Calu3 (cell line): ENCODE measurements around the gene ARIH2. TPM values are rescaled to one million over a fixed set of nuclear protein-coding genes. Genes with fewer than 3 reads are reported as not detected.

Experiments
- BruUV-seq: library from RNA; stranded (reverse); fragments of 400-500 nt; replicated peaks from 2 replicates; lab custom pipeline; 2021; lab: Mats Ljungman, UMichigan
- CTCF ChIA-PET: fragments of 300-600 bp; sonication (Branson Sonifier 250); formaldehyde crosslinking; loops from one replicate; lab custom pipeline; 2022; ENCODE audit warnings: antibody characterized with exemption; lab: Charles Lee
- DNase-seq: peaks from one replicate; pipeline ENCODE4 v3.0.0; 2022
- H3K27ac Mint-ChIP-seq: one replicate; pipeline ENCODE4 v1.8.0; 2022; ENCODE audit warnings: mixed read lengths; ENCODE audit not compliant: unreplicated experiment
- H3K27me3 Mint-ChIP-seq: one replicate; pipeline ENCODE4 v1.8.0; 2022; ENCODE audit warnings: mixed read lengths; ENCODE audit not compliant: unreplicated experiment
- H3K36me3 Mint-ChIP-seq: one replicate; pipeline ENCODE4 v1.8.0; 2022; ENCODE audit warnings: mild to moderate bottlenecking, moderate library complexity, mixed read lengths; ENCODE audit not compliant: insufficient read depth, unreplicated experiment
- H3K4me1 Mint-ChIP-seq: one replicate; pipeline ENCODE4 v1.8.0; 2022; ENCODE audit warnings: mild to moderate bottlenecking, low read depth, mixed read lengths; ENCODE audit not compliant: unreplicated experiment
- H3K4me3 Mint-ChIP-seq: one replicate; pipeline ENCODE4 v1.8.0; 2022; ENCODE audit warnings: mild to moderate bottlenecking, low read depth, moderate library complexity, mixed read lengths; ENCODE audit not compliant: unreplicated experiment
- H3K9me3 Mint-ChIP-seq: one replicate; pipeline ENCODE4 v1.8.0; 2022; ENCODE audit warnings: low read depth, mixed read lengths; ENCODE audit not compliant: unreplicated experiment
- intact Hi-C: fragments of 100-400 bp; cut with micrococcal nuclease; formaldehyde crosslinking; loops from one replicate; pipeline ENCODE4 v1.10.0; 2022; ENCODE audit not compliant: unreplicated experiment
- total RNA-seq: library from RNA; stranded (reverse); gene quantifications from 2 replicates; pipeline ENCODE4 v1.2.3, GENCODE V29; 2022
- TF ChIP-seq, protein P1 (sequence below): fragments of 200-600 bp; IDR thresholded peaks from one replicate; pipeline ENCODE4 v1.8.0; 2022; ENCODE audit warnings: antibody characterized with exemption; ENCODE audit not compliant: unreplicated experiment

The ARIH2 gene
- total RNA-seq, 1 experiment from 2014 or later, result 109 TPM

DNA sequence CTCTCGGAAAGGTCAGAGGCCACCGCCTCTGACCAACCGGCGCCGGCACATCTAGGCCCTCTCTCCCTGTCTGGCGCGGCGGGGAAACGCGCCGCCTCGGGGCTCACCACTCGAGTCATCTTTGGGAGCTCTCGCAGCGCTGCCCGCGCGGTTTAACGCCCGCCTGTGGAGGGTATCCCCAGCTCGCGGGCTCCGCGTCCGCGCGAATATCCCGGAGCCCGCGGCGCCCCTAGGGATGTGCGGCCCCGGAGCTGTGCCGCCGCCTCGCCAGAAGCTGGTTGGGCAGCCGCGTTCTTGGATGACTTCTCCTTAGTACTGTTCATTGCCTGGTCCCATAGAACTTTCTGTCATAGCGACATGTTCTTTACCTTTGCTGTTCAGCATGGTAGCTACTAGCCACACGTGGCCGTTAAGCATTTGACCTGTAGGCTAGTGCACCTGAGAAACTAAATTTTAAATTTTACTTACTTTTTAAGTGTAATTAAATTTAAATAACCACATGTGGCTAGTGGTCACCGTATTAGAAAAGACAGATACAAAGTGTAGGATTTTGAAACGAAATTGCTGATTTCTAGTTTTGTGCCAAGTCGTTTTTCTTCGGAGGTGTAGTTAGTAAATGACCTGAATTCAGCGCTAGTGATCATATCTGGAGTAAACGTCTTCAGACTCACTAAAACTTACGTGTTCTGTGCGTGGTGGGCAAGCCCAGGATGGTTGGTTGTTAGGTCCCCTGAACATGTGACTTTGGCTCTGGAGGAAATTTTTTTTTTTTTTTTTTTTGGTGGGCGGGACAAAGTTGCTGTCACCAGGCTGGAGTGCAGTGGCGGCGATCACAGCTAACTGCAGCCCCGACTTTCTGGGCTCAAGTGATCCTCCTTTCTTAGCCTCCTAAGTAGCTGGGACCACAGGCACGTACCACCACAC lies 835 bp downstream of the ARIH2 start:
- Mint-ChIP-seq H3K27ac (peak overlapping the region; percentile 94), H3K36me3 (peaks cover 39% of the 10 kb centered on the region), H3K4me1 (no peaks in the 10 kb centered on the region), H3K27me3 (no peaks in the 10 kb centered on the region), H3K4me3 (peak overlapping the region; percentile 92), H3K9me3 (no peaks in the 10 kb centered on the region)
- intact Hi-C loops, result no loop called here
- peak; percentile 45 for DNase-seq
- TF ChIP-seq, protein P1, sequence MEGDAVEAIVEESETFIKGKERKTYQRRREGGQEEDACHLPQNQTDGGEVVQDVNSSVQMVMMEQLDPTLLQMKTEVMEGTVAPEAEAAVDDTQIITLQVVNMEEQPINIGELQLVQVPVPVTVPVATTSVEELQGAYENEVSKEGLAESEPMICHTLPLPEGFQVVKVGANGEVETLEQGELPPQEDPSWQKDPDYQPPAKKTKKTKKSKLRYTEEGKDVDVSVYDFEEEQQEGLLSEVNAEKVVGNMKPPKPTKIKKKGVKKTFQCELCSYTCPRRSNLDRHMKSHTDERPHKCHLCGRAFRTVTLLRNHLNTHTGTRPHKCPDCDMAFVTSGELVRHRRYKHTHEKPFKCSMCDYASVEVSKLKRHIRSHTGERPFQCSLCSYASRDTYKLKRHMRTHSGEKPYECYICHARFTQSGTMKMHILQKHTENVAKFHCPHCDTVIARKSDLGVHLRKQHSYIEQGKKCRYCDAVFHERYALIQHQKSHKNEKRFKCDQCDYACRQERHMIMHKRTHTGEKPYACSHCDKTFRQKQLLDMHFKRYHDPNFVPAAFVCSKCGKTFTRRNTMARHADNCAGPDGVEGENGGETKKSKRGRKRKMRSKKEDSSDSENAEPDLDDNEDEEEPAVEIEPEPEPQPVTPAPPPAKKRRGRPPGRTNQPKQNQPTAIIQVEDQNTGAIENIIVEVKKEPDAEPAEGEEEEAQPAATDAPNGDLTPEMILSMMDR, result no peak
- BruUV-seq, result TSS peak; percentile 68
- CTCF ChIA-PET, result interaction anchor here (0.5 to 1.3 kb wide), 2 partner anchors 9 to 22 kb away, joined by 3 to 5 read pairs; no protein-coding TSS in a partner anchor

DNA sequence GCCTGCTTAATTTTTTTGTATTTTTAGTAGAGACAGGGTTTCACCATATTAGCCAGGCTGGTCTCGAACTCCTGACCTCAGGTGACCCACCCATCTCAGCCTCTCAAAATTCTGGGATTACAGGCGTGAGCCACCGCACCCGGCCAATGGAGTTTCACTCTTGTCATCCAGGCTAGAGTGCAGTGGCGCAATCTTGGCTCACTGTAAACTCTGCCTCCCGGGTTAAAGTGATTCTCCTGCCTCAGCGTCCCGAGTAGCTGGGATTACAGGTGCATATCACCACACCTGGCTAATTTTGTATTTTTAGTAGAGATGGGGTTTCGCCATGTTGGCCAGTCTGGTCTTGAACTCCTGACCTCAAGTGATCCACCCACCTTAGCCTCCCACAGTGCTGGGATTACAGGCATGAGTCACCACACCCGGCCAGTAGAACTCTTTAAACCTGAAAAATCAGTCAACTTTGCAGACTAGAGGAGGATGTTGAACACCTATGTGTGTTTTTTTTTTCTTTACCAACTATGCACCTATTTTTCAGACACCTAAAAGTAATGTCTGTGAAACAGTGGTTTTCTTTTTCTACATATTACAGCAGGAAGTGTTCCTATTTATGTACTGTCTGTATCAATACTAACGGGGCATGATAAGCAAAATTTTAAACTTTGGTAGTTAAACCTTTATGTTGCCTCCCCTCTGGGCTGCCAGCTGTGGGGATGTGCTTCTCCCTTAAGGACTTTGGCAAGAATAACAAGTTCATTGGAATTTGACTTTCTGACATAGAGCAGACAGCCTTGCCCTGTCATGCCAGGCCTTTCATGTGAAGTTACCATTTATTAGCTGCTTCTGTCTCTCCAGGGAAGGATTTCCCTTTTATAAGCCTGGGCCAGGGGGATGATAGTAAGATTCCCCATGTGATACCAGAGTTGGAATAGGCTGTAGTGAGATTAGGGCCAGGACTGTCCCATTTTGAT lies 8.1 kb downstream of the ARIH2 start:
- H3K27ac Mint-ChIP-seq, result no peak overlapping the region
- peak; percentile 7 for DNase-seq
- H3K9me3 Mint-ChIP-seq, result no peaks in the 10 kb centered on the region
- intact Hi-C loops, result no loop called here
- peak overlapping the region; percentile 17 for H3K4me3 Mint-ChIP-seq
- TF ChIP-seq, protein P1, result no peak
- H3K27me3 Mint-ChIP-seq, result no peaks in the 10 kb centered on the region
- CTCF ChIA-PET, result no interaction called here
- BruUV-seq, result no TSS peak
- H3K4me1 Mint-ChIP-seq, result peaks cover 38% of the 10 kb centered on the region
- peaks cover 60% of the 10 kb centered on the region for H3K36me3 Mint-ChIP-seq

GRCh38 chr3:48927928-48928327 lies 9.3 kb downstream of the ARIH2 start:
- no peak for DNase-seq

More at GRCh38 chr3:48927928-48928327, 9.3 kb downstream of the ARIH2 start:
- peaks cover 61% of the 10 kb centered on the region for H3K36me3 Mint-ChIP-seq
- intact Hi-C loops, result no loop called here
- CTCF ChIA-PET, result no interaction called here
- TF ChIP-seq, protein P1, result no peak
- H3K27ac Mint-ChIP-seq, result no peak overlapping the region
- no TSS peak for BruUV-seq
- no peaks in the 10 kb centered on the region for H3K27me3 Mint-ChIP-seq
- peaks cover 50% of the 10 kb centered on the region for H3K4me1 Mint-ChIP-seq
- H3K4me3 Mint-ChIP-seq, result no peak overlapping the region
- H3K9me3 Mint-ChIP-seq, result no peaks in the 10 kb centered on the region
